Lower leg skin (tissue), 4 donors: Measurements from ENCODE around the gene EPG5. TPM values are rescaled to one million over a fixed set of nuclear protein-coding genes. Genes with fewer than 3 reads are reported as not detected.

Experiments used
- DNase-seq, 2 donors: peaks; one replicate each; pipeline ENCODE4 v3.0.0-alpha.2; 2019; ENCODE audit warnings: low spot score in 2 of 2
- H3K4me3 ChIP-seq: fragments of 200-600 bp; sonication (generic); 2 replicates; pipeline ENCODE4 v1.5.1; 2017; ENCODE audit warnings: mild to moderate bottlenecking, low read depth; ENCODE audit not compliant: poor library complexity, severe bottlenecking
- POLR2A ChIP-seq, 2 donors: fragments of 450-650 bp; IDR thresholded peaks; one replicate each; pipeline ENCODE4 v1.6.1; 2016 to 2017; ENCODE audit warnings: antibody characterized with exemption in 2 of 2, mild to moderate bottlenecking in 1 of 2, moderate library complexity in 1 of 2
- WGBS, 2 donors: methylation state at CpG; one replicate each; pipeline ENCODE4 v1.1.5; 2018; 5-methylcytosine and 5-hydroxymethylcytosine counted together
- intact Hi-C: fragments of 100-400 bp; cut with DNase I; formaldehyde crosslinking; loops from one replicate; pipeline ENCODE4 v1.15.0; 2023; ENCODE audit warnings: low total_unique reads
- total RNA-seq, 4 donors: library from RNA; depleted of rRNA; stranded (reverse); fragments of >200 nt; gene quantifications; one replicate each; pipeline ENCODE4 v1.1.0, GENCODE V29; 2016
- TF ChIP-seq, protein P1 (sequence below), 3 donors: fragments of 450-650 bp; IDR thresholded peaks; one replicate each; pipeline ENCODE4 v1.5.1; 2016; ENCODE audit warnings: antibody characterized with exemption in 3 of 3, mild to moderate bottlenecking in 3 of 3, moderate library complexity in 2 of 3

EPG5 gene
- total RNA-seq, 4 donors from 2014 or later = 22.5 to 44.0 (median 39.8) TPM

- TF ChIP-seq, protein P1, sequence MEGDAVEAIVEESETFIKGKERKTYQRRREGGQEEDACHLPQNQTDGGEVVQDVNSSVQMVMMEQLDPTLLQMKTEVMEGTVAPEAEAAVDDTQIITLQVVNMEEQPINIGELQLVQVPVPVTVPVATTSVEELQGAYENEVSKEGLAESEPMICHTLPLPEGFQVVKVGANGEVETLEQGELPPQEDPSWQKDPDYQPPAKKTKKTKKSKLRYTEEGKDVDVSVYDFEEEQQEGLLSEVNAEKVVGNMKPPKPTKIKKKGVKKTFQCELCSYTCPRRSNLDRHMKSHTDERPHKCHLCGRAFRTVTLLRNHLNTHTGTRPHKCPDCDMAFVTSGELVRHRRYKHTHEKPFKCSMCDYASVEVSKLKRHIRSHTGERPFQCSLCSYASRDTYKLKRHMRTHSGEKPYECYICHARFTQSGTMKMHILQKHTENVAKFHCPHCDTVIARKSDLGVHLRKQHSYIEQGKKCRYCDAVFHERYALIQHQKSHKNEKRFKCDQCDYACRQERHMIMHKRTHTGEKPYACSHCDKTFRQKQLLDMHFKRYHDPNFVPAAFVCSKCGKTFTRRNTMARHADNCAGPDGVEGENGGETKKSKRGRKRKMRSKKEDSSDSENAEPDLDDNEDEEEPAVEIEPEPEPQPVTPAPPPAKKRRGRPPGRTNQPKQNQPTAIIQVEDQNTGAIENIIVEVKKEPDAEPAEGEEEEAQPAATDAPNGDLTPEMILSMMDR (IDR thresholded peaks at IDR 0.05) = no peak
- no peak for TF ChIP-seq POLR2A (IDR thresholded peaks at IDR 0.05)
- no peak overlapping the region for H3K4me3 ChIP-seq
- no peak for DNase-seq
- 84 to 98% methylated on average over 4 of the region's 4 CpGs for WGBS, 2 donors
- intact Hi-C loops = no loop called here
Observed at GRCh38 chr18:45860492-45860891, 106.6 kb downstream of the EPG5 start.

DNA sequence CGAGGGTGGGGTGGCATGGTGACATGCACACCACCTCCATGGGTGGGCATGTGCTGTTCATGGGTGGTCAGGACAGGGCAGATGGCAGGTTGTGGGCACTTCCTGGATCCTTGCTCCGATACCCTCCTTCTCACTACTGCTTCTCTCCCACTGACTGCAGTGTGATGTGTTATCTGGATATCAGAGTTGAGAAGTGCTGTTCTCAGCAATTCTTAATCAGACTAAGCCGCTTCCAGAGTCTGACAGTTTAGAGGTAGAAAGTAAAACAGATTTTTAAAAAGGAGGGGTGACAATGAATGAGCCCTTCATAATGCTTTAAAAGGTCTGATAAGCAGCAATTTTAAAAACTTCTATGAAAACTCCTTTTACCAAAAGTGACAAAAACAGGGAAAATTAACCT is 107.8 kb downstream of the EPG5 start:
- H3K4me3 ChIP-seq = no peak overlapping the region
- TF ChIP-seq, protein P1 (IDR thresholded peaks at IDR 0.05) = no peak
- TF ChIP-seq POLR2A (IDR thresholded peaks at IDR 0.05) = no peak
- no peak for DNase-seq
- whole genome bisulfite sequencing, 2 donors = 94 to 97% methylated on average over 3 of the region's 3 CpGs
- intact Hi-C loops = no loop called here

- 94 to 95% methylated on average over 4 of the region's 4 CpGs for WGBS, 2 donors
- no peak for DNase-seq
- intact Hi-C loops = no loop called here
- no peak overlapping the region for H3K4me3 ChIP-seq
- TF ChIP-seq, protein P1 (IDR thresholded peaks at IDR 0.05) = no peak
- TF ChIP-seq POLR2A (IDR thresholded peaks at IDR 0.05) = no peak
Observed at GRCh38 chr18:45856531-45856930, 110.6 kb downstream of the EPG5 start.

GRCh38 chr18:45854036-45854586 is 113.0 kb downstream of the EPG5 start:
- intact Hi-C loops = no loop called here
- TF ChIP-seq, protein P1 (IDR thresholded peaks at IDR 0.05) = no peak
- TF ChIP-seq POLR2A (IDR thresholded peaks at IDR 0.05) = no peak
- H3K4me3 ChIP-seq = no peak overlapping the region
- DNase-seq = no peak
- WGBS, 2 donors = 98% methylated on average over 2 of the region's 2 CpGs

DNA sequence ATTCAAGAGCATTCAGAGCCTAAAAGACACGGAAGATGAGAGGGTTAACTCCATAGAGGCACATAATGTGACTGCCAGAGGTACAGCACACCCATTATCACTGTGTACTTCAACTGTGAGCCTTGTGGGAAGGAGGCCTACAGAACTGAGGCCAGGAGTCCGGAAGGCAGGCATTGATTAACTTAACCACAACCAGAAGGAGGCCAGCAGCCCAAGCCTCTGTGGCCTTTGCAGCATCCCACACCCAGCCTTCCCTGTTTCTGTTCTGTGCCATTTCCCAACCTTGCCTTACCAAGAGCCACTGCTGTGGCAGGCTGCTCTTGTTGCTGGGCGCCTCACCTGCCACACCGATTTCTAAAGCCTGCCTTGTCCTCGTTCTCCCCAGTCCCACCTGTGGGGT is 114.5 kb downstream of the EPG5 start:
- no peak for TF ChIP-seq POLR2A (IDR thresholded peaks at IDR 0.05)
- TF ChIP-seq, protein P1 (IDR thresholded peaks at IDR 0.05) = no peak
- intact Hi-C loops = no loop called here
- WGBS, 2 donors = 84% methylated on average over 5 of the region's 5 CpGs
- DNase-seq = no peak
- no peak overlapping the region for H3K4me3 ChIP-seq
